ENCODE data around the gene FLNA. TPM values are rescaled to one million over a fixed set of nuclear protein-coding genes. Genes with fewer than 3 reads are reported as not detected.
A peak's percentile ranks its signal among the peaks of the same experiment; 100 is the strongest.

FLNA gene
- total RNA-seq, 2 experiments from 2014 or later: 1,012 to 1,022 TPM

GRCh38 chrX:154358011-154358410 lies 16.4 kb downstream of the FLNA start:
- H3K4me1 Mint-ChIP-seq (ENCODE audit: low read depth): no peaks in the 10 kb centered on the region
- Histone ChIP-seq H3K9me3 (ENCODE audit: control insufficient read depth in 1 of 2, insufficient read depth in 1 of 2, low read length in 2 of 2) (no peaks in the 10 kb centered on the region), H3K4me3 (ENCODE audit: low read length) (no peak overlapping the region), H3K27ac (ENCODE audit: low read depth in 1 of 2, low read length in 2 of 2) (no peak overlapping the region), H3K27me3 (ENCODE audit: control insufficient read depth in 1 of 2, insufficient read depth in 2 of 2, low read length in 2 of 2) (no peaks in the 10 kb centered on the region), H3K4me1 (ENCODE audit: insufficient read depth, low read length) (peaks cover 98% of the 10 kb centered on the region), H3K36me3 (ENCODE audit: insufficient read depth, low read length) (peaks cover 98% of the 10 kb centered on the region)
- CTCF ChIA-PET: no interaction called here
- no peak for TF ChIP-seq CTCF (IDR thresholded peaks at IDR 0.05)
- POLR2A ChIA-PET: no interaction called here
- no peak overlapping the region for H3K4me3 Mint-ChIP-seq
- DNase-seq: no peak
- no peaks in the 10 kb centered on the region for H3K27me3 Mint-ChIP-seq
- H3K27ac Mint-ChIP-seq: no peak overlapping the region
- peaks cover 62% of the 10 kb centered on the region for H3K36me3 Mint-ChIP-seq (ENCODE audit: low read depth)
- no peaks in the 10 kb centered on the region for H3K9me3 Mint-ChIP-seq
- ATAC-seq (ENCODE audit: poor library complexity): no peak
- intact Hi-C loops (cut with DNase I, micrococcal nuclease): no loop called here

GRCh38 chrX:154357205-154357604 lies 17.2 kb downstream of the FLNA start:
- peaks cover 65% of the 10 kb centered on the region for H3K36me3 Mint-ChIP-seq (ENCODE audit: low read depth)
- H3K9me3 Mint-ChIP-seq: no peaks in the 10 kb centered on the region
- CTCF ChIA-PET: no interaction called here
- Histone ChIP-seq H3K27ac (ENCODE audit: low read depth in 1 of 2, low read length in 2 of 2) (no peak overlapping the region), H3K9me3 (ENCODE audit: control insufficient read depth in 1 of 2, insufficient read depth in 1 of 2, low read length in 2 of 2) (no peaks in the 10 kb centered on the region), H3K4me1 (ENCODE audit: insufficient read depth, low read length) (peaks cover 98% of the 10 kb centered on the region), H3K27me3 (ENCODE audit: control insufficient read depth in 1 of 2, insufficient read depth in 2 of 2, low read length in 2 of 2) (no peaks in the 10 kb centered on the region), H3K4me3 (ENCODE audit: low read length) (no peak overlapping the region), H3K36me3 (ENCODE audit: insufficient read depth, low read length) (peaks cover 98% of the 10 kb centered on the region)
- no peak for DNase-seq
- H3K27me3 Mint-ChIP-seq: no peaks in the 10 kb centered on the region
- no peak overlapping the region for H3K4me3 Mint-ChIP-seq
- intact Hi-C loops (cut with DNase I, micrococcal nuclease): no loop called here
- POLR2A ChIA-PET: no interaction called here
- ATAC-seq (ENCODE audit: poor library complexity): no peak
- no peaks in the 10 kb centered on the region for H3K4me1 Mint-ChIP-seq (ENCODE audit: low read depth)
- no peak for TF ChIP-seq CTCF (IDR thresholded peaks at IDR 0.05)
- no peak overlapping the region for H3K27ac Mint-ChIP-seq

- H3K4me3 ChIP-seq (ENCODE audit: low read length): no peak overlapping the region
- H3K27ac ChIP-seq (ENCODE audit: low read depth in 1 of 2, low read length in 2 of 2): no peak overlapping the region
- no peak for TF ChIP-seq CTCF (IDR thresholded peaks at IDR 0.05)
- DNase-seq (no peak), ATAC-seq (ENCODE audit: poor library complexity) (no peak)
- no peaks in the 10 kb centered on the region for H3K9me3 ChIP-seq (ENCODE audit: control insufficient read depth in 1 of 2, insufficient read depth in 1 of 2, low read length in 2 of 2)
- H3K27me3 ChIP-seq (ENCODE audit: control insufficient read depth in 1 of 2, insufficient read depth in 2 of 2, low read length in 2 of 2): no peaks in the 10 kb centered on the region
- H3K4me1 Mint-ChIP-seq (ENCODE audit: low read depth): peaks cover 4% of the 10 kb centered on the region
- peaks cover 98% of the 10 kb centered on the region for H3K4me1 ChIP-seq (ENCODE audit: insufficient read depth, low read length)
- H3K36me3 Mint-ChIP-seq (ENCODE audit: low read depth): peaks cover 66% of the 10 kb centered on the region
- no peaks in the 10 kb centered on the region for H3K9me3 Mint-ChIP-seq
- no peak overlapping the region for H3K4me3 Mint-ChIP-seq
- ChIA-PET POLR2A (interaction anchor here (0.9 kb wide), 1 partner anchor 13 kb away, joined by 3 read pairs; no protein-coding TSS in a partner anchor), CTCF (no interaction called here)
- peaks cover 98% of the 10 kb centered on the region for H3K36me3 ChIP-seq (ENCODE audit: insufficient read depth, low read length)
- intact Hi-C loops (cut with DNase I, micrococcal nuclease): no loop called here
- no peaks in the 10 kb centered on the region for H3K27me3 Mint-ChIP-seq
- H3K27ac Mint-ChIP-seq: peak overlapping the region; percentile 71
Observed at GRCh38 chrX:154356596-154356995, 17.8 kb downstream of the FLNA start.

Data from CD4-positive, alpha-beta T cell (primary cell).